NCI-H2171 treated with DMSO at 0.1 percent for 48 hours (cell line): ENCODE data around the gene KCNK6.

Source experiments
- DNase-seq: peaks from one replicate; lab custom pipeline; 2025; lab: John Stamatoyannopoulos, UW

KCNK6 gene

GRCh38 chr19:38319421-38320258, at the start of gene KCNK6:
Gene KCNK6 (plus strand): TSS chr19:38319845. CDS start chr19:38319951, 106 bp downstream.
- DNase-seq = peak; percentile 56

- no peak for DNase-seq
Measured at GRCh38 chr19:38270587-38271167, 49.0 kb upstream of the KCNK6 start.

DNA sequence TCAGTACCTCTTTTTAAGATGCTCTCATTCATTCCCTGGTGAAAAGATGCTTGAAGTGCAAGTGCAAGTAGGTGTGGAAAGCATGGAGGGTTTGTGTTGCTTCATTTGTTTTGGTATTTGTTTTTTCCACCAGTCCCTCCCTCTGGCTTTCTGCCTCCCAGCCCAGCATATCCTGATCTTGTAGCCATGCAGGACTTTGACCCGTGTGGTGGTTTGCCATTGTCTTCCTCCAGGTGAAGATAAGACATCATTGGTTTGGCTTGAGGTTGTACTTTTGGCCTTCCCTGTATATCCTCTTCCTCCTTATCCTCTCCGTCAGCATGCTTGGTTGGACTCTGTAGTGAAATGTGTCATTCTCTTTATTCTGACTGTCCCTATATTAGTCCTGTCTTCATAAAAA, 46.1 kb upstream of the KCNK6 start:
- no peak for DNase-seq

DNA sequence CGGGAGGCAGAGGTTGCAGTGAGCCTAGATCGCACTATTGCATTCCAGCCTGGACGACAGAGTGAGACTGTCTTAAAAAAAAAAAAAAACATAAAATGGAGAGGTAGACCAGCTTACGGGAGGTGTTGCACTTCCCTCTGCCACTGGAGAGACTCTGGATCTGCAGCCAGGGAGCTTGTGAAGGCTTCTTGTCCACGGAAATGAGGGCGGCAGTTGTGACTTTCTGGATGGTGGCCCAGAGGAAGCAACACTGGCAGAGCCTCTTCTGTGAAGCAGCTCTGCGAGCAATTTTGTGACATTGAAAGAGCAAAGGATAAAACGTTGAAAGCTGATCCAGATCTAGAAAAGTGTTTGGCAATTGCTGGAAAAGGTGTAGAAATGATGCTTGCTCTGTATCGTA, 44.9 kb upstream of the KCNK6 start:
- DNase-seq = no peak

GRCh38 chr19:38276942-38277517, 42.6 kb upstream of the KCNK6 start:
- DNase-seq = no peak

- no peak for DNase-seq
Measured at GRCh38 chr19:38277549-38277948, 42.1 kb upstream of the KCNK6 start.

DNA sequence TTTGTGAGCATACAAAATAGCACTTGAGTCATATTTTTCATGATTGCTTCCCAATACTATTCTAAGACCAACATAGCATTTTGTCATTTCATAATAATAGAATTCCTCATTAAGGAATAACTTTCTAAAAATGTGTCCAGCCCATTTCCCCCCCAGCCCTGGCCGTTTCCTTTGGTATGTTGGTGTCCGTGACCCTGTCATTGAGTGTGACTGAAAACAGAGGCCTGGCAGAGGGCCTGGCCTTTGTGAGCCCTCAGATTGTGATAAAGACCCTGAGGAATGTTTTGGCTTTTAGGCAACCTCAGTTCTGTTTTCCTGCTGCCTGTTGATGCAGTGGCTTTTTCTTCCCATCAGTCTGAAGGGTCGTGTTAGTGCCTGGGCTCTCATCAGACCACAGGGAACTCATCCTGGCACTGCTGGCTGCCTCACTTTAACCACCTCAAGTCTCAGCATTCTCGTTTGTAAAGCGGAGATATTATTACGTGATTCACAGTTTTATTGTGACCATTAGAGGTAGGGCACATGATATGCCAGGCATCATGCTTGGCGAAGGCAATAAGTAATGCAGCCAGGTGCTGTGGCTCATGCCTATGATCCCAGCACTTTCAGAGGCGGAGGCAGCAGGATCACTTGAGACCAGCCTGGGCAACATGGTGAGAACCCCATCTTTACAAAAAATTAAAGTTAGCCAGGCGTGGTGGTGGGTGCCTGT, 41.5 kb upstream of the KCNK6 start:
- DNase-seq = no peak

GRCh38 chr19:38278751-38279150, 40.9 kb upstream of the KCNK6 start:
- DNase-seq = no peak

- no peak for DNase-seq
Measured at GRCh38 chr19:38280030-38280921, 39.4 kb upstream of the KCNK6 start.

DNA sequence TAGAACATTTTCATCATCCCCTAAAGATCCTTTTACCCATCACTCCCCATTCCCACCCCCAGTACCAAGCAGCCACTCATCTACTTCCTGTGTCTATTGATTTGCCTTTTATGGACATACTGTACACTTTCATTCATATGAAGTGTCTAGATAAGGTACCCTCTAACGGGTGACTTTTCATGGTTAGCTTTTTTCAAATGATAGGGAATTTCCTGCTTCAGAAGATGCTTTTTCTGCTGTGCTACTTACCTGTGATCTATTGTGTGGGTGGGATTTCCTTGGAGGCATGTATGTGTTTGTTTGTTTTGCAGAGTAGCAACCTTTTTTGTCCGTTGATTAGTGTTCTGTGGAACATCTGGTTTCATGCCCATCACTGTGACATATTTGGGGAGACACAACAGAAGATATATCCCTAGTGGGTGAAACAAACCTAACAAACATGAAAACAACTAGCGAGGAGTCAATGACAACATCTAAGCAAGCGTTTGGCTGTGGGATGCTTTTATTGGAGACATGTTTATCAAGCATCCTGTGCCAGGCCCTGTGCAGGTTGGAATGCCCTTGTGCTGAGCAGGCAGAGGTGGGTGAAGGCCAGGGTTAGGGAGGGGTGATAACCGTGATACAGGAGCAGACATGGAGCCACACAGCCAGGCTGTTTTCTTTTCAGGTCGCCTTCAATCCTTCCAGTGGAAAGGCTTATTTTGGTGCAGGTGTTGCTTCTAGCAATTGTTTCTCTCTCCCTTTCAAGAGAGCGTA, 37.7 kb upstream of the KCNK6 start:
- DNase-seq = no peak

DNA sequence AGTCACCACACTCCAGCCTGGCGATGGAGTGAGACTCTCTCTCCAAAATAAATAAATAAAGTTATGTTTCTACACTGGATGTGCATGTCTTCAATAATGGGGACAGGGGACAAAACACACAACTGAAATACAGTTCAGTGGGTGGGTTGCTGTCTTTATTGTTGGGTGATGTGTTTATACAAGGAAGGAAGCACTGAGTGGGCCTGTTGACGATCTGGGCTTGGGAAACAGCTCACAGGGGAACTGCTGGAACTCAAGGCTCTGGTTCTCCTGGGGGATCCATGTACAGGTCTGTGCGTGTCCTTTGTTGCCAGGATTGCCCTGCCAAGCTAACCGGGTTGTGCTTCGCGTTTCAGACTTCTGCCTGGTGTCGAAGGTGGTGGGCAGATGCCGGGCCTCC, 36.4 kb upstream of the KCNK6 start:
- peak; percentile 72 for DNase-seq

DNA sequence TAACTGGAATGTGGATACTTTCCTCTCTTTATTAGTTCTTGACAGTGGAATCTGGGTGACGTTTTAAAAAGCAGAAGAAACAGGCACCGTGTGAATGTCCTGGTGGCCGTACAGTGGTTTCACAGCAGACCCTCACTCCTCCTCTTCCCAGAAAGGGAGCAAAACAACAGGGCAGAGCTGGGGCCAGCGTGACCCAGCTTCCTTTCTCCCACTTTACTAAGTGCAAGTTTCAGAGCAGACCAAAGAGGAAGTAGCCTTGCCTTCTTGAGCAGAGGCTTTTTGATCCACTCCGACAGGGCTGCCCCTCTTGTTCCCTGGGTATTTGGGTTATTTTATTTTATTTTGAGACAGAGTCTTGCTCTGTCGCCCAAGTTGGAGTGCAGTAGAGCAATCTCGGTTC, 35.2 kb upstream of the KCNK6 start:
- no peak for DNase-seq

DNA sequence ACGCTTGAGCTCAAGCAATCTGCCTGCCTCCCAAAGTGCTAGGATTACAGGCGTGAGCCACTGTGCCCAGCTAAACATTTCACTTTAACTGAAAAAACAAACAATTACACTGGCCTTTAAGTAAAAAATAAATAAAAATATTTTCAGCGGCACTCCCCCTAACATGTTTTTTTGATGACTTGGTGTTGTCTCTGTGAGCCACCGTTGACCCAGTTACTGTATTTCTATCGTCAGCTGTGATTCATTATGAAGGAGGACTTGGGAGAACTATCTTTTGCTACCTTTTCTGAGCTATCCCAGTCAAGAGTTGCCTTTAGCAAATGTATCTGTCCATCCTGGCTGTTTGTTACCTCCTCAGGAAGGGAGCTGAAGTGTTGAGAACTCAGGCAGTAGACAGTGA, 34.1 kb upstream of the KCNK6 start:
- DNase-seq = no peak

GRCh38 chr19:38287604-38288003, 32.0 kb upstream of the KCNK6 start:
- no peak for DNase-seq

- DNase-seq = no peak
Measured at GRCh38 chr19:38288123-38288855, 31.4 kb upstream of the KCNK6 start.

GRCh38 chr19:38289955-38290354, 29.7 kb upstream of the KCNK6 start:
- DNase-seq = no peak

- DNase-seq = no peak
Measured at GRCh38 chr19:38290631-38291147, 29.0 kb upstream of the KCNK6 start.

DNA sequence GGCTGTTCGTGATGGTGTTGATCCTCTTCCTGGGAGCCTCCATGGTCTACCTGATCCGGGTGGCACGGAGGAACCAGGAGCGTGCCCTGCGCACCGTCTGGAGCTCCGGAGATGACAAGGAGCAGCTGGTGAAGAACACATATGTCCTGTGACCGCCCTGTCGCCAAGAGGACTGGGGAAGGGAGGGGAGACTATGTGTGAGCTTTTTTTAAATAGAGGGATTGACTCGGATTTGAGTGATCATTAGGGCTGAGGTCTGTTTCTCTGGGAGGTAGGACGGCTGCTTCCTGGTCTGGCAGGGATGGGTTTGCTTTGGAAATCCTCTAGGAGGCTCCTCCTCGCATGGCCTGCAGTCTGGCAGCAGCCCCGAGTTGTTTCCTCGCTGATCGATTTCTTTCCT, 27.8 kb upstream of the KCNK6 start:
- DNase-seq = no peak

- no peak for DNase-seq
Measured at GRCh38 chr19:38293281-38293680, 26.4 kb upstream of the KCNK6 start.

GRCh38 chr19:38294090-38294489, 25.6 kb upstream of the KCNK6 start:
- no peak for DNase-seq
